Esophagus squamous epithelium (tissue), 4 donors: ENCODE measurements around the gene NDUFB2.

Source experiments
- CTCF ChIP-seq, 6 experiments: fragments of 450-650 bp in 4 of 6; fragments of 200-600 bp in 2 of 6; sonication (generic) in 2 of 6; IDR thresholded peaks; one replicate each; pipeline ENCODE4 v1.5.1; 2016 to 2019; ENCODE audit warnings: antibody characterized with exemption in 6 of 6, mild to moderate bottlenecking in 4 of 6, moderate library complexity in 4 of 6
- POLR2A ChIP-seq, 4 donors: fragments of 450-650 bp; IDR thresholded peaks; one replicate each; pipeline ENCODE4 v1.6.1; 2017; ENCODE audit warnings: antibody characterized with exemption in 4 of 4, mild to moderate bottlenecking in 4 of 4, moderate library complexity in 3 of 4

- TF ChIP-seq POLR2A (IDR thresholded peaks at IDR 0.05): no peak
- no peak for TF ChIP-seq CTCF (IDR thresholded peaks at IDR 0.05)
Observed at GRCh38 chr7:140679186-140679585, 17.3 kb upstream of the NDUFB2 start.
